Right renal pelvis (tissue), 4 donors: ENCODE results near the gene GALNT8. TPM values are rescaled to one million over a fixed set of nuclear protein-coding genes. Genes with fewer than 3 reads are reported as not detected.
A peak's percentile ranks its signal among the peaks of the same experiment; 100 is the strongest.
"Not testable (repeated sequence)": the region's sequence is repeated elsewhere in the genome, so short reads cannot be mapped to it uniquely, and the experiment has no call there.

Experiments used
- DNase-seq, 4 donors: peaks; one replicate each; pipeline ENCODE4 v3.0.0-alpha.2; 2013; ENCODE audit warnings: low read depth in 4 of 4, low spot score in 3 of 4, missing footprints in 1 of 4
- polyA plus RNA-seq, 4 donors: library from polyadenylated mRNA; unstranded; fragments of 120-200 nt; gene quantifications; one replicate each; pipeline ENCODE4 v1.2.1, GENCODE V29; 2013; ENCODE audit not compliant: insufficient read length in 4 of 4

The GALNT8 gene
- polyA plus RNA-seq, 4 donors: 2.7 to 3.3 (median 3.1) TPM

DNA sequence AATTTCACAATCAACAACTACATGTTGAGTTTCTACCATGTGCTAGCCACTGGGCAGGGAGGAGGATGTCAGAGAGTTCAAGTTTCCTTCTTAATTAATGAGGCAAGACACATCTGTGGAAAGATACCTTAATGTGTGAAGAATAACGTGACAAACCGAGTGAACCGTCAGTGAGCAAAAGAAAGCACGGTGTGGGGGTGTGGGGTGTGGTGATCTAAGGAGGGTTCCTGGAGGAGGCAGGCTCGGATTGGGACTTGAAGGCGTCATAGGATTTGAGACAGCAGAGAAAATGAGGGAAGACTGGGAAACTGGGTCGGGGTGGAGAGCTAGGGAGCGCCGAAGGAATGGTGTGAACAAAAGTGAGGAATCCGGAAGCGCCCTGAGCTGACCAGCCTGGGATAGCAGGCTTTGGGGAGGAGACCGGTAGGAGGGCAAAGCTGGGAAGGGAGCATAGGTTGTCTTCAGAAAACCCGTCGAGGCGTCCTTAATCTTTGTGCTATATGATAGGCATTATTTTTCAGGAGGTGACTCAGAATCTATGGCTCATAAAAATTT lies 22.3 kb downstream of the GALNT8 start:
- DNase-seq: peak in 1 of 4 donors; percentile 10

DNA sequence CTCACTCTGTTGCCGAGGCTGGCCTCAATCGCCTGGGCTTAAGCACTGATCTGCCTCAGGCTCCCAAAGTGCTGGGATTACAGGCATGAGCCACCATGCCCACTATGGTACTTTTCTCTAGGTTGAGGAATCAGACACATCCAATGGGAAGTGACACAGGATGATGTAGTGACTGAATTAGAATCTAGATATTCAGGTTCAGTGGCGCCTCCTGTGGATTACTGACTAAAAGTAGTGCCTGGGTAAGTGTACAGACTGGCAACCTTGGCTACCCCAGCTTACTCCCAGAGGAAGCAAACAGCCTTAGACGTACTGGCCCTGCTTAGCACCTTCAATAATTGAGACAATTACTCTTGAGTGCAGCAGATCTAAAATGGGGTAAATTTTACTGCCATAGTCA lies 22.8 kb downstream of the GALNT8 start:
- no peak for DNase-seq

DNA sequence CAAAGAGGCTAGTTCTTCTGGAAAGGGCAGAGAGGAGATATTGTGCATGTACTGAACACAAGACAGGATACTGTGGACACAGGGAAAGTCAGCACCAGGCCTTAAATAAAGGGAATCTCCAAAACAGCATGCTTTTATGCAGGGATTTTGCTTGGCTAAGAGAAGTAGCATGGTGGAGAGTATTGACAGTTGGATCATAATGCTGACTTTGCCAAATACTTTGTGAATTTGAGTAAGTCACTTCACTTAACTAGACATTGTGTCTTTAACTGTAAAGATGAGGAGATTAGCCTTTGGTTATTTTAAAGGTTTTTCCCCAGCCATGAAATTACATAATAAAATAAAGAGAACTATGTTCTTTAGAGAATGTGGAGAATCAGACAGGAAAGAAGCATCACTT lies 24.5 kb downstream of the GALNT8 start:
- DNase-seq: no peak

DNA sequence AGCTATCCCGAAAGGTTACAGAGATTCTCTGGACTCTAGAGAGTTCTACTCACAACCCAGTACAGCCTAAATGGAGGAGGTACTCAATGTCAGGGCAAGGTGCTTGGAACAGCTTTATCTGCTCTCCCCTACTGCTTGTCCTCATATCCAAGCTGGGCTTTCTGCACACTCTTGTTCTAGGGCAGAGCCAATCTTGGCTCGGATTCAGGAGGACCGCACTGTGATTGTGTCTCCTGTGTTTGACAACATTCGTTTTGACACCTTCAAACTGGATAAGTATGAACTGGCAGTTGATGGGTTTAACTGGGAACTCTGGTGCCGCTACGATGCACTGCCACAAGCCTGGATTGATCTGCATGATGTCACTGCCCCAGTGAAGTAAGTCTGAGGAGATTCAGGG lies 25.0 kb downstream of the GALNT8 start:
- DNase-seq: no peak

DNA sequence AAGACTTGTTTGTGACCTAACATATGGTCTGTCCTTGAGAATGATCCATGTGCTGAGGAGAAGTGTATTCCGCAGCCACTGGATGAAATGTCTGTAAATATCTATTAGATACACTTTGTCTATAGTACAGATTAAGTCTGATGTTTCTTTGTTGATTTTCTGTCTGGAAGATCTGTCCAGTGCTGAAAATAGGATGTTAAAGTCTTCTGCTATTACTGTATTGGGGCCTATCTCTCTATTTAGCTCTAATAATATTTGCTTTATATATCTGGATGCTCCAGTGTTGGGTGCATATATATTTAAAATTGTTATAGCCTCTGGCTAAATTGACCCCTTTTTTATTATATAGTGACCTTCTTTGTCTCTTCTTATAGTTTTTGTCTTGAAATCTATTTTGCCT lies 31.5 kb downstream of the GALNT8 start:
- DNase-seq: not testable (repeated sequence)

DNA sequence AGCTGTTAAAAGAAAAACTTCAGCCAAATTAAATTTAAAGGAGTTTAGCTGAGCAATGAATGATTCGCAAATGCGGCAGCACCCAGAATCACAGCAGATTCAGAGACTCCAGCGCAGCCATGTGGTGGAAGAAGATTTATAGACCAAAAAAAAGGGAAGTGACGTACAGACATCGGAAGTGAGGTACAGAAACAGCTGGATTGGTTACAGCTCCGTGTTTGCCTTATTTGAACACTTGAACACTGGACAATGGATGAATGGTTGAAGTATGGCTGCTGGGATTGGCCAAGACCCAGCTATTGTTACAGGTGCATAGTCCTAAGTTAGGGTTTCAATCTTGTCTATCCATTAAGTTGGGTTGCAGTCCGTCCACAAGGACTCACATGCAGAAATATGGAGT lies 42.6 kb downstream of the GALNT8 start:
- no peak for DNase-seq

DNA sequence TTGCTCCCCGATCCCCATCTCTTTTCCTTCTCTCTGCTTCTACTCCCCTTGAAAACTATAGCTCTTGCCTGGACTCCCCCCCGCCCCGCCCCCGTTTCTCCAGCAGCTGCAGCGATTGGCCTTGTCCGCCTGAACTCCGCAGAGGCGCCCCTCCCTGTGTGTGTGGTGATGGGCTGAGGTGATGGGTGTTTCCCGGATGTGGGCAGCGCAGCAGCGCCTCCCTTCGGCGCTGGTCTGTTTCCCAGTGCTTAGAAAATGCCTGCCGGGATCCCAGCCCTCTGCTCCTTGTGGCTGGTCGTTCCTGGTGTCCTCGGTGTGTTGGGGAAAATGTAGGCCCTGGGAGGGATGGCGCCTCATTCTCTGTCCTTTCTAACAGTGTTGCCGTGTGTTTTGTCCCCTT lies 43.3 kb downstream of the GALNT8 start:
- peak in 1 of 4 donors; percentile 26 for DNase-seq

DNA sequence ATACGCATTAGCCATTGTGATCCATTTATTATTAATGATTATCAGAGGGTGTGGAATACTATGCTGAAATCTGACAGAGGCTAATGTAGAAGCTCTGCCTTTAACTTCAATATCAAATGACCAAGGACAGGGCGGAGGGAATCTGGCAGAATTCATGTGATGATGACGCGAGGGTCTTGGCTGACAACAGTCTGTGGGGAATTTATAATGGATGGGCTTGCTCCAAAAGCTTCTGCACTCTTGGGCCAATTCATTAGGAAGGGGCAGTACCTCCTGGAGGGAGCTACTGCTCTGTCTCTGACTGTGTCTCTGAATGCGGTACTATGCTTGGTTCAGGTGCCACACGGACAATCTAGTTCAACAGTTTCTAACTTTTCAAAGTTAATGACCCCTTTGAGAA lies 46.2 kb downstream of the GALNT8 start:
- DNase-seq: no peak

DNA sequence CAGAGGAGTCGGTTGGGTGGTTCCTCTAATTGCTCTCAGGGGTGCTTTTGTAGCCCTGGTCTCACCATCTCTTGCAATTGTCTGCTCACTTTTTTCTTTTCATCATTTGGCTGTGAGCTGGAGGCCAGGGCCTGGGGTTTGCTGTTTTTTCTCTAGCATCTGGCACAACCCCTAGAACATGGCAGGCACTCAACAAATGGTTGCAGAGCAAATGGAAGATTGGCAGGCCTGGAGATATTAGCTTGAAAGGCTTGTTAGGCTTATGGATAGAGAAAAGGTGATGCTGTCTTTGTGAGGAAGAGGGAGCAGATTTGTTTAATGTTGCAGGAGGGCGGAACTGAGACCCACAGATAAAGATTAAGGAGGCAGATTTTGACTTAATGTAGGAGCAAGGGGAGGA lies 47.0 kb downstream of the GALNT8 start:
- DNase-seq: no peak

DNA sequence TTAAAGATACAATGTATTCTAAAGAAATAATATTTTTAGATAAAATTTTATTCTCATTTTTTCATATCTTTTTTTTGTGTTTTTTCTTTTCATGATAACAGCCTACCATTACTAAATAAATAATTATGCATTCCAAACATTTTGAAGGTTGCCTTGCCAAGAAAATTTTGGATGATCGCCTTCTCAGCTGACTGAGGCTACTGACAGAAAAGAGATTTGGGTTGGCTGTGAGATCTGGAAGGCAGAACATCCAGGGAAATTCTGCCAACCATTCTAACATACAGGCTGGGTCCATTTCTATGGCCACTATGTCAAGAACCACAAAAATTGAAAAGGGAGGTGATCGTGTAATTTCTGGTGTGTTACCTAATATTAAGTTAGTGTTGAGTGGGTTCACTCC lies 48.1 kb downstream of the GALNT8 start:
- no peak for DNase-seq

DNA sequence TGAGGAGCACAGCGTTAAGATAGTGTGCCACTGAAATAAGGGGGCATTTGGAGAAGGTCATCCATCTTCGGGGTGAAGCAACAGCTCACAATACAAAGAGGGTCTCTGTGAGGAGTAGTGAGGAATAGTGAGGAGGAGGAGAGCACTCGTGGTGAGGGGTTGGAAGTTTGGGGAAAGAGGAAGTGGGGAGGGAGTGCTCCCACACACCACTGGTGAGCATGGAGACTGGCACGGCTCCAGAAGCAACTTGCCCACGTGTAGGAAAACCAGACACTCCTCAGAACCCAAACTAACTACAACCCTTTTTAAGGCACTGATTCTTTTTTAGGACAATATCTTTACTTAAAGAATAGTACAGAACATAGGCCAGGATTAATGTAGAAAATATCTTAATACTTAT lies 48.9 kb downstream of the GALNT8 start:
- no peak for DNase-seq

DNA sequence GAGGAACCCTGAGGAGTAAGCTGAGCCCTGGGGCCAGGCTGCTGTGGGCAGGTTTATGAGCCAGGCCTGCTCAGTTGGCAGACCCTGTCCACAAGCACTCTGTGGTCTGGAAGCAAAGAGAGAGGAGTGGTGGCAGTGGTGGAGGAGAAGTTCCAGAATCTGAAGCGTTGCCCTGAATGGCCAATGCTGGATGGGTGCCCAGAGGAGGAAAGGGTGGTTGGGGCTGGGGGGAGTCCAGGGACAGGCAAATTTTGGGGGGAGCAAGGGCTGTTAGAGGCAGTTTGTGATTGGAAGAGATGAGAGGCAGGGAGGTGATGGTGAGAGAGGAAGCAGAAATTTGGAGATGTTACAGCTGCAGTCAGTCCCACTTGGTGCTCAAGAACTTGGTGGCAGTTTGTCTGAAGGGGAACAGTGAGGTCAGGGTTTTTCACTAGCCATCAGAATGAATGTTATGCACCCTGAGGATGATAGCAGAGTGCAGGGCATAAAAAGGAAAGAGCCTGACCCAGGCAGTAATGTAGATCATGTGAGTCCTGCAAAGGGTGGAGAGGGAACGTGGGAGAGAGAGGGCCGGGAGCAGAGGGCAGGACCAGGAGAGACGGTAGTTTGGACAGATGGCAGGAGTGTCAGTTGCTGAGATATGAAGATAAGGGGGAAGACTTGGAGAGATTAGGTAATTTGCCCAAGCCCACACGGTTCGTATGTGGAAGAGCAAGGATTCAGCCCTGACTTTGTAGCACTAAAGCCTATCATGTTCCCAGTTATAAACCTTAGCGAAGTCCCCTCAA lies 51.2 kb downstream of the GALNT8 start:
- DNase-seq: no peak

DNA sequence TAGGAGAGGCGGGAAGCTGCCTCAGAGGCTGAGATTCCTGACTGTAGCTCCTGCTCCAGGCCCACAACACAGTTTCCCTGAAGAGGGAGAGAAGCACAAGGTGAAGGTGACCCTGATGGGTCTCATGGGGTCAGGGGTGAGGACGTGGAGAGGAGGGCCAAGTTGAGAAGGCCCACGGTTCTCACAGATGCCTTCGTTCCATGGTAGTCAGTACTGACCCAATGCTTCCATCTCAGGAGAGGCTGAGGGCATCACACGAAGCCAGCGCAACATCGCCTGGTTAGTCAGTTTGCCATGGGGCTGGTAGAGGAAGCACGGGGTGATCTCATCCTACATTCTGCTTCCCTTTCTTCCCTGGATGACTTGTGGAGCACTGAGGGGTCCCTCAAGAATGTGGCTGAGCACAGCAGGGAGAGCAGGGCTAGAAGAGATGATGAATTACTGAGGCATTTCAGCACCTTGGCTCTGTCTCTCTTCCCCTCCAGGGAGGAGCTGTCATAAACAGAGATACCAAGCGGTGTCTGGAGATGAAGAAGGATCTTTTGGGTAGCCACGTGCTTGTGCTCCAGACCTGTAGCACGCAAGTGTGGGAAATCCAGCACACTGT lies 51.9 kb downstream of the GALNT8 start:
- no peak for DNase-seq

DNA sequence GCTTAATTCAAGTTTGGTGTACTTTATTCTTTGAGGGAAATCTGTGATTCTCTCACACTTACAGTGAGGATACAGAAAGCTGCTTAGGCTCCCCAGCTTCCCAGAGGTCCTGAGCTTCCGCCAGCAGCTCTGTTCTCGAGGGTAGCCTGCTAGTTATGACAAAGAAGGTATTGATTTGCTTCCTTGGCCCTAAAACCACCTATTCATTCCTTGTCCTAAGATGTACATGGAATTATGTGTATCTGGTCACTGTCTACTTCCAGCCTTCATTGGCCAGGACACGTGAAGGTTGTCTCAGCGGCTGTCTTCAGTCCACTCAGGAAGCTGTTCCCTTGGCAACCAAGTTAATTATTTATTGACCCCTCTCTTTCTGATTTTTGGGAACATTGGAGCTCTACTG lies 55.7 kb downstream of the GALNT8 start:
- no peak for DNase-seq

DNA sequence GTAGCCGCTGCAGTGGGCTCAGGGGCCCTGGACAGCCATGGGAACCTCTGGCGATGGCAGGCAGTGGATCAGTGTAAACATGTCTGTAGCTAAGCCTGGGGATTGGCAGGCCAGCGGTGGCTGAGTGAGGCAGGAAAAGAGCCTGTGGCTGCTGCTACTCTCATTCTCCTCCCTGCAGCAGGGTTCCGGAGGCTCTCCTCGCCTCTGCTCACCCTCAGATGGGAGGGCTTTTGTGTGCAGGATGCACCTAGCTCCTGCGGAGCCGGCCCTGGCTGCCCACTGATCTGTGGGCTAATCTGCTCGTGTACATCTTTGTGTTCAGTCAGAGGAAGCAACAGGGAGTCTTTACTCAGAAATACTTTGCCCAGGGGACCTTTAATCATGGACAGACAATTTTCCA lies 59.5 kb downstream of the GALNT8 start:
- no peak for DNase-seq

DNA sequence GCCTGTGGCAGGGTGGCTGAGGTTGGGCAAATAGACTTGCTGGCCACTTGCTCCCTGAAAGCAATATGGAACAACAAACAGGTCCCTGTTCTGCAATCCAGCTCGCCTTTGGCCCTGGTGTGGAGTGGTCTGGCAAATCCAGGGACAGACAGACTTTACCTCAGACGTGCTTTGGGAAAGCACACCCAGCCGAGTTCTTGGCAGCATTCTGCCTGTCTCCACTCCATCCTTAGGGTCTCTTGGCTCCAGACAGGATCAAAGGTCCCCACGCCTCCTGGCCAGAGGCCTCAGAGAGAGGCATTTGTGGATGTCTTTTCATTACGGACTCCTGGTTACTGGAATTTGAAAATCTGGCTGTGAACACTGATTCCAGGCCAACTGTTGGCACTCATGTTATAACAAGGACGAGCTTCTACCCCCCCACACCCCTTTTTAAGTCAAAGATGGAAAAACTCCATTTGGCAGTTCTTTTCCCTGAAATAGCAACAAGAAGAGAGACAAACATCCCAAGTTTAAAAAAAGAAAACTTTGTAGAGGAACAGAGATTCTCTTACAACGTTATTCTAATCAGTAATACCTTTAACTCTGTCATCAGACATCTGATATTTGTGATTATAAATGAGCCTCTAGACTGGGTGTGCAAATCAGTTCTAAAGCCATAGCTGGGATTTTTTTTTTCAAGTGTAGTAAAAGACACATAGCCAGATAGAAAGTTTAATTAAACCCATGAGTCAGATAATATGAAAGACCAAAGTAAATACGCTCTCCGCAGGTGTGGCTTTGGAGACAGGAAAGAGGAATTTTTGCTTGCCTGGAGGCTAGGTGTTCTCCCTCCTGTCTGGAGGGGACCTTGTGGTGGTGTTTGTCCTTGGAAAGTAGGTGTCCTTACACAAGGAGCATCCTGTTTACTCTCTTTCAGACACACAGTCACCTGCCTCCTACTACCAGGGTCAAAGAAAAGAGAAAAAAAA lies 60.7 kb downstream of the GALNT8 start:
- DNase-seq: no peak

DNA sequence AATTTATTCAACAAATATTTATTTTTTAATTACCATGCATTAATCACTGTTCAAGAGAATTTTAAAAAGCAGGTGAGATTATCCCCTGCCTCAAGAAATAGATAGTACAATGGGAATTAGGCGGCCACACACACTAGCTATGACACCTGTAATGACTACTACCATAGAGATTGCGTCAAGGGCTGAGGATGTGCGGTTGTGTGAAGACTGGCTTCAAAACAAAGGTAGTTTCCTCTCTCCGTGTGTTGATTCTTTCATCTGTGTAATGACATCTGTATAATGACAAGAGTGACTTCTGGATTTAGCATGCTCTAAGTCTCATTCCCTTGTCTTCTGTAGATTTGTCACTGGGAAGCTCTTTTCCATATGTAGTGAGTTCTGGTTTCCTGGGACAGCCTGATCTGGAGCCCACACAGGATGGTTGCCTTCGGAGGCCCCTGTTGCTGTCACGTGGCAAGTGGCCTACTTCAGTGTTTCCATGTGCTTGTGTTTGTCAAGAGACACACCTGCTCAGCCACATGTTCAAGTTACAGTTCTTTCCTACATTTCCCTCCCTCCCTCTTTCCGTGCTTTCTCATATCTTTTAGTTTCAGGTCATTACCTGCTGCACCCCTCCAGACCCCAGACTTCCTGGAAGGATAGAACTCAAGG lies 64.3 kb downstream of the GALNT8 start:
- no peak for DNase-seq

DNA sequence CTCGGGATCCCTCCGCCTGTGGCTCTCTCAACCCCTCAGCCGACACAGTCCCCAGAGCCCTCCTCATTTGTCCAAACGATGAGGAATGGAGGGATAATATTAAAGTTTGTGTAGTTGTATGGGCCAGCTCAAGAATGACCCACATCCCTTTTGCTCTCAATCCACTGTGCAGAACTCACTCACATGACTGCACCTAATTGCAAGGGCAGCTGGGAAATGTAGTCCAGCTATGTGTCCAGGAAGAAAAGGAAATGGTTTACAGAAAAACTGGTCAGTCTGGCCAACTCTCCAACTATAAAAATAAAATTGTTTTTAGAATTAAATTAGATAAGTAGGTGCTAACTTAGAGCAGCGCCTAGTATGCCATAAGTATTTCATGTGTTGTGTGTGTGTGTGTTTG lies 66.6 kb downstream of the GALNT8 start:
- no peak for DNase-seq

DNA sequence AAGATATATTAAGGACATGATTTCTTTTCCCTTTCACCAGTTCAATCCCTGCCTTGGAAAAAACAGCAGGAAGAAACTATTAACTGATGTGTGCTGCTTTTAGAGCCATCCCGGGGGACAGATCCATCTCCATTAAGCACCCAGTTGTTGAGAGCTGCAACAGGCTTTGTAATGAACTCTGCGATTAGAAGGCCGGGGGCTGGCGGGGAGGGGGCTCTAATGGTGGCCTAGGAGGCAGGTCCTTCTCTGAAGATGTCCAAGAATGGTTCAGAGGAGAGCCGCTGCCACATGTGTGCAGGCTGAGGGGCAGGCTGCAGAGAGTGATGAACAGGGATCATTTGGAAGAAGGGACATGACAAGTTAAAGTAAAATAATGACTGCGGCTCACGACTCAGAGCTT lies 67.8 kb downstream of the GALNT8 start:
- no peak for DNase-seq

DNA sequence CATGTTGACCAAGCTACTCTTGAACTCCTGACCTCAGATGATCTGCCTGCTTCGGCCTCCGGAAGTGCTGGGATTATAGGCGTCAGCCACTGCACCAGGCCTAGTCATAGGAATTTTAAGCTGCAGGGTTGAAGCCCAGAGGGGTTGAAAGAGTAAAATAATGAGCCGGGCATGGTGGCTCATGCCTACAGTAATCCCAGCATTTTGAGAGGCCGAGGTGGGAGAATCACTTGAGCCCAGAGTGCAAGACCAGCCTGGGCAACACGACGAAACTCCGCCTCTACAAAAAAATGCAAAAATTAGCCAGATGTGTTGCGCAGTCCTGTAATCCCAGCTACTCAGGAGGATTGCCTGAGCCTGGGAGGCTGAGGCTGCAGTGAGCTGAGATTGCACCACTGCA lies 69.6 kb downstream of the GALNT8 start:
- no peak for DNase-seq

DNA sequence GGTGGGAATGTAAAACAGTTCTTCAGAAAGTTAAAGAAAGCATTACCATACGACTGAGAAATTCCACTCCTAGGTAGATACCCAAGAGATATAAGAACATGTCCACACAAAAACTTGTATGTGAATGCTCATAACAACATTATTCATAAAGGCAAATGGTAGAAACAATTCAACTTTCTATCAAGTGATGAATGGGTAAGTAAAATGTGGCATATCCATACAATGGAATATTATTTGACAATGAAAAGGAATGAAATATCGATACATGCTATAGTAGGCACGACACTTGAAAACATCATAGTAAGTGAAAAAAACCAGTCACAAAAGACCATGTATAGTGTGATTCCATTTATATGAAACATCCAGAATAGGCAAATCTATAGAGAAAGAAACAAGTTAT lies 71.3 kb downstream of the GALNT8 start:
- DNase-seq: no peak
